Uterus (tissue), 4 donors: Measurements from ENCODE around the gene UBL7. TPM values are rescaled to one million over a fixed set of nuclear protein-coding genes. Genes with fewer than 3 reads are reported as not detected.

Source experiments
- DNase-seq, 2 donors: peaks; one replicate each; pipeline ENCODE4 v3.0.0-alpha.2; 2019 to 2020
- H3K27ac ChIP-seq, 2 donors: fragments of 200-600 bp; sonication (generic); 1 replicate in 1 of 2; 2 replicates in 1 of 2; pipeline ENCODE4 v1.5.1; 2016 to 2018
- H3K27me3 ChIP-seq, 2 donors: fragments of 200-600 bp; sonication (generic); one replicate each; pipeline ENCODE4 v1.5.1; 2018 to 2019; ENCODE audit warnings: control low read depth in 1 of 2
- H3K36me3 ChIP-seq, 2 donors: fragments of 200-600 bp; sonication (generic); one replicate each; pipeline ENCODE4 v1.5.1; 2019; ENCODE audit warnings: control low read depth in 1 of 2
- H3K4me1 ChIP-seq, 2 donors: fragments of 200-600 bp; sonication (generic); one replicate each; pipeline ENCODE4 v1.5.1; 2018 to 2019; ENCODE audit warnings: control low read depth in 1 of 2
- H3K4me3 ChIP-seq, 2 donors: fragments of 200-600 bp; sonication (generic); 1 replicate in 1 of 2; 2 replicates in 1 of 2; pipeline ENCODE4 v1.5.1; 2018 to 2019; ENCODE audit warnings: mild to moderate bottlenecking in 1 of 2
- H3K9me3 ChIP-seq, 2 donors: fragments of 200-600 bp; sonication (generic); one replicate each; pipeline ENCODE4 v1.5.1; 2019; ENCODE audit warnings: control low read depth in 1 of 2
- POLR2A ChIP-seq, 2 donors: fragments of 450-650 bp; IDR thresholded peaks; one replicate each; pipeline ENCODE4 v1.6.1; 2016; ENCODE audit warnings: antibody characterized with exemption in 2 of 2, mild to moderate bottlenecking in 1 of 2, moderate library complexity in 1 of 2
- intact Hi-C: fragments of 100-400 bp; cut with DNase I; formaldehyde crosslinking; loops from one replicate; pipeline ENCODE4 v1.15.1; 2023; ENCODE audit warnings: low total_unique reads
- total RNA-seq, 4 donors: library from RNA; depleted of rRNA in 3 of 4; stranded (reverse); fragments of >200 nt in 3 of 4; gene quantifications; one replicate each; pipeline versions ENCODE4 v1.1.0 to v1.2.4, GENCODE V29; 2014 to 2023
- TF ChIP-seq, protein P1 (sequence below), 4 experiments: fragments of 200-600 bp in 2 of 4; fragments of 450-650 bp in 2 of 4; sonication (generic) in 2 of 4; IDR thresholded peaks; one replicate each; pipeline ENCODE4 v1.5.1; 2016 to 2019; ENCODE audit warnings: antibody characterized with exemption in 4 of 4, mild to moderate bottlenecking in 2 of 4, moderate library complexity in 1 of 4
- donor health status: DM: yes; HTN: yes; CAD: no.

The UBL7 gene
- total RNA-seq, 4 donors from 2014 or later, result 15.4 to 60.6 (median 35.7) TPM

DNA sequence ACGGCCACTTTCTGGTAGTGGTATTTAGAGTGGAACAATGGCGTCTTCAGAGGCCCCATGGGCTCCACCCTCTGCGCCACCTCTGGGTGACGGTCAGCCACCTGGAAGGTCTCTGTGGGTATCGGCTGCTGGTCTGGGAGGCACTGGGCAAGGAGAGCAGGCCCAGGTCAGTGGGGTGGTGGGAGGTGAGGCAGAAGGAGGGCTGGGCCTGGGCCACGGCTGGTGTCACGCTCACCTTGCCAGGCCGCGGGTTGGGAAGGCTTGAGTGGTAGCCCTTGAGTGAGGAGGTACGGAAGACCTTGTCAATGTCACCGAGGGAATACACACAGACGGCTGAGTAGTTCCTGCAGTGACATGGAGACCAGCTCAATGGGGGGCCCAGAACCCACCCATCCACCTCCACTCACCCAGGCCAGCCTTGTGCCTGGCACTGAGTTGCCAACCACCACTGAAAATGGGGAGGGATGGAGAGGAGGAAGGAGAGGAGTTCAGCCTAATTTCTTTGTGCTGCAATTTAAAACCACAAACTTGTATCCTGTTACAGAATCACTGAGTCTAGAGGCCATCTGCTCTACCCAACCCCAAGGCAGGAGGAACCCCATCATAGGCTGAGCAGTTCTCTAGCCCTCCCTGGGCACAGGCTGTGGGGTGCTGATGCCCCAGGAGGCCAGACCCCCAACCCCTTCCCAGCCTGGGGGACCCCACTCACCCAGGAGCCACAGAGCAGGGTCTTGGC is 46.2 kb downstream of the UBL7 start:
- no peaks in the 10 kb centered on the region for H3K4me1 ChIP-seq
- H3K9me3 ChIP-seq, result no peaks in the 10 kb centered on the region
- no peaks in the 10 kb centered on the region for H3K27me3 ChIP-seq
- H3K27ac ChIP-seq, result no peak overlapping the region
- H3K36me3 ChIP-seq, result no peaks in the 10 kb centered on the region
- H3K4me3 ChIP-seq, result no peak overlapping the region
- TF ChIP-seq POLR2A (IDR thresholded peaks at IDR 0.05), result no peak
- TF ChIP-seq, protein P1, sequence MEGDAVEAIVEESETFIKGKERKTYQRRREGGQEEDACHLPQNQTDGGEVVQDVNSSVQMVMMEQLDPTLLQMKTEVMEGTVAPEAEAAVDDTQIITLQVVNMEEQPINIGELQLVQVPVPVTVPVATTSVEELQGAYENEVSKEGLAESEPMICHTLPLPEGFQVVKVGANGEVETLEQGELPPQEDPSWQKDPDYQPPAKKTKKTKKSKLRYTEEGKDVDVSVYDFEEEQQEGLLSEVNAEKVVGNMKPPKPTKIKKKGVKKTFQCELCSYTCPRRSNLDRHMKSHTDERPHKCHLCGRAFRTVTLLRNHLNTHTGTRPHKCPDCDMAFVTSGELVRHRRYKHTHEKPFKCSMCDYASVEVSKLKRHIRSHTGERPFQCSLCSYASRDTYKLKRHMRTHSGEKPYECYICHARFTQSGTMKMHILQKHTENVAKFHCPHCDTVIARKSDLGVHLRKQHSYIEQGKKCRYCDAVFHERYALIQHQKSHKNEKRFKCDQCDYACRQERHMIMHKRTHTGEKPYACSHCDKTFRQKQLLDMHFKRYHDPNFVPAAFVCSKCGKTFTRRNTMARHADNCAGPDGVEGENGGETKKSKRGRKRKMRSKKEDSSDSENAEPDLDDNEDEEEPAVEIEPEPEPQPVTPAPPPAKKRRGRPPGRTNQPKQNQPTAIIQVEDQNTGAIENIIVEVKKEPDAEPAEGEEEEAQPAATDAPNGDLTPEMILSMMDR (IDR thresholded peaks at IDR 0.05), result no peak
- no peak for DNase-seq
- intact Hi-C loops, result no loop called here

DNA sequence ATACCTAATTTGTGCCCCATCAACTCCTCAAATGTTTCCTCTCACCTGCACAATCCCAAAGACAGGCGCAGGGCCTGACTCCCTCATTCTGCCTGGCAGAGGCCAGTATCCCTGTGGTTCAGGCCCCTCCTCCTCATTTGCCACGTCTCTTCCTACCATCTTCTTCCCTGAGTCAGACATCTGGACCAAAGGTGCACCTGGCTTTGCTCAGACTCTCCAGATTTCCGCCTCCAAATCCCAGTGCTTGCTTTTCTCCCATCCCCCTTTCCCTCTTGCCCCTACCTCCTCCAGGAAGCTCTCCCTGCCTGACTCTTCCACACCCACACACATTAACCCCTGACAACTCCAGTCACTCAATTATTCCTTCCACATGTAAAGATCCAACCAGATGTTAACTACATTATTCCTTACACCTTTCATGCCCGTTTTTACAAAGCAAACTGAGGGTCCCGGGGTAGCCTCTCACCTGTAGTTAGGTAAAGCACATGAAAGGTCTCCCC is 46.8 kb downstream of the UBL7 start:
- Histone ChIP-seq H3K4me3 (no peak overlapping the region), H3K4me1 (no peaks in the 10 kb centered on the region), H3K9me3 (no peaks in the 10 kb centered on the region), H3K27ac (no peak overlapping the region), H3K27me3 (no peaks in the 10 kb centered on the region), H3K36me3 (no peaks in the 10 kb centered on the region)
- TF ChIP-seq, protein P1 (IDR thresholded peaks at IDR 0.05), result no peak
- no peak for TF ChIP-seq POLR2A (IDR thresholded peaks at IDR 0.05)
- no peak for DNase-seq
- intact Hi-C loops, result no loop called here

DNA sequence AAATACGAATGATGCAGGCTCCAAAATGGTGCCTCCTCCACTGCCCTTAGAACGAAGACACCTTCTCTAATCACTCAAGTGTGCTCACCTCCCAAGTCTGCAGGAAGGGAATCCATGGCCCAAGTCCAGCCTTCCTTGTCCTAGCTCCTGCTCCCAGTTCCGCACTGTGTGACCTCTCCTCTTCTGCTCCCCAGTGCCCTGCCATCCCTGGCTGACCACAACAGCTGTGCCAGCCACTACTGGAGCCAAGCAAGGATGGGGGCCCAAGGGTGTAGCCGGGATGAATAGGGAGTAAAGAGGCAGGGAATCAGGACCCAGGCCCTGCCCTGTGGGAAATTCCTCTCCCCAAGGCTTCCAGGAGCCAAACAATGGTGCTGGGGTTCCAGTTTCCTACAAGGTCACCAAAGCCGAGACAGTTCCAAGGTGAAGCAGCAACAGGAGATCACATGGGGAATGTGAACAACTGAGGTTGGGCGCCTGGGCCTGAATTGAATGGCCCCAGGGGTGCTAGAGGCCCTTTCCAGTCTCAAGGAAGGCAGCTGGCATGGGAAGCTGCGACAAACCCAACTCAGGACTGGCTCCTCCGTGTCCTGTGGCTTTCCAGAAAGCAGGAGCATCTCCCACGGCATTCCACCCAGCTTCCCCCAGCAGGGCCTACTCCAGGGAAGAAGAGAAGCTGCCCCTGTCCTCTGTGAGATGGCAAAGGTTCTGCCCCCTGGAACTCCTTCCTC is 47.4 kb downstream of the UBL7 start:
- no peak for TF ChIP-seq POLR2A (IDR thresholded peaks at IDR 0.05)
- TF ChIP-seq, protein P1 (IDR thresholded peaks at IDR 0.05), result no peak
- Histone ChIP-seq H3K27me3 (no peaks in the 10 kb centered on the region), H3K4me3 (no peak overlapping the region), H3K36me3 (no peaks in the 10 kb centered on the region), H3K27ac (no peak overlapping the region), H3K4me1 (no peaks in the 10 kb centered on the region), H3K9me3 (no peaks in the 10 kb centered on the region)
- DNase-seq, result no peak
- intact Hi-C loops, result no loop called here

DNA sequence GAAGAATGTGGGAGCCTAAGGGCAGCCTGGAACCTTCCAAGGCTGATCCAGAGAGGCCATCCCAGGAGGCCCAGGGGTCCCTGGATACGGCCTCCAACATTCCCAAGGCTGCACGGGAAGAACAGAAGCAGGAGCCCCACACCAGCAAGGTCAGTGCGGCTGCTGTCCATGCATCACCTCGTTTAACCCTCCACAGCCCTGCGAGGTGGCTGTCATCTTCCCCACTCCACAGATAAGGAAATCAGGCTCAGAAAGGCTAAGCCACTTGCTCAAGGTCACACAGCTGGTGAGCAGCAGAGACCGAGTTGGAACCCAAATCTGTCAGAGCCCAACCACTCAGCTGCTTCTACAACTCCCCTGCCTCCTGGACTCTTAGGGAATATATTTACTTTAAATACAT is 48.8 kb downstream of the UBL7 start:
- no peaks in the 10 kb centered on the region for H3K27me3 ChIP-seq
- H3K9me3 ChIP-seq, result no peaks in the 10 kb centered on the region
- intact Hi-C loops, result no loop called here
- no peaks in the 10 kb centered on the region for H3K4me1 ChIP-seq
- no peak for DNase-seq
- no peak overlapping the region for H3K27ac ChIP-seq
- no peak for TF ChIP-seq POLR2A (IDR thresholded peaks at IDR 0.05)
- TF ChIP-seq, protein P1 (IDR thresholded peaks at IDR 0.05), result no peak
- H3K4me3 ChIP-seq, result no peak overlapping the region
- no peaks in the 10 kb centered on the region for H3K36me3 ChIP-seq

DNA sequence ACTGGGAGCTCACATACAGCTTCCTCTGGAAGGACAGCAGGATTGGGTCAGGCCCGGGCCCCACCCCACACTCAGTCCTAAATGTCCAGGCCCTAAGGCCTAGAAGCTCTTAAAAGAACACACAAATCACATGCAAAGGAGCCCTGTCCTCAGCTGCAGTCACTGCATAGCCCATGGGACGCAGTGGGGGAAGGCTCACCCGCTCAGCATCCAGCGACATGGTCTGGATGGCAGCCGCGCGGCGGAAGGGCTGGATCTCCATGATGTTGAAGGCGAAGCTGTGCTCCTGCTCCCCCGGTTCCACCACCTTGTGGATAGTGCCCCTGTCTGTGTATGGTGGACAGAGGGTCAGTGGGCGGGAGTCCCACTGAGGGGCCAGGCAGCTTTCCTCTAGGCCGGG is 49.3 kb downstream of the UBL7 start:
- Histone ChIP-seq H3K4me3 (no peak overlapping the region), H3K27ac (no peak overlapping the region), H3K27me3 (no peaks in the 10 kb centered on the region), H3K36me3 (no peaks in the 10 kb centered on the region), H3K4me1 (no peaks in the 10 kb centered on the region), H3K9me3 (no peaks in the 10 kb centered on the region)
- intact Hi-C loops, result no loop called here
- DNase-seq, result no peak
- no peak for TF ChIP-seq POLR2A (IDR thresholded peaks at IDR 0.05)
- TF ChIP-seq, protein P1 (IDR thresholded peaks at IDR 0.05), result no peak
